HEK293 (cell line): ENCODE measurements around the gene BTBD7.

Source experiments
- GLIS1 ChIP-seq: fragments of 450-650 bp; formaldehyde crosslinking; IDR thresholded peaks from 2 replicates; pipeline ENCODE4 v1.5.1; 2016; ENCODE audit warnings: missing biosample characterization, missing genetic modification characterization
- ZNF510 ChIP-seq: fragments of 450-650 bp; formaldehyde crosslinking; IDR thresholded peaks from 2 replicates; pipeline ENCODE4 v1.5.1; 2018; ENCODE audit warnings: mild to moderate bottlenecking, missing genetic modification characterization, missing biosample characterization; ENCODE audit not compliant: insufficient replicate concordance
- ZNF707 ChIP-seq: fragments of 450-650 bp; formaldehyde crosslinking; IDR thresholded peaks from 2 replicates; pipeline ENCODE4 v1.5.1; 2016; ENCODE audit warnings: missing biosample characterization, missing genetic modification characterization

GRCh38 chr14:93317875-93318807, 14.7 kb downstream of the BTBD7 start:
- no peak for TF ChIP-seq GLIS1
- TF ChIP-seq ZNF510 (tag by site-specific recombination), result no peak
- TF ChIP-seq ZNF707 (tag by site-specific recombination), result no peak
